Upper lobe of right lung (tissue), 1 donor: ENCODE data around the gene OR6B3. TPM values are rescaled to one million over a fixed set of nuclear protein-coding genes. Genes with fewer than 3 reads are reported as not detected.
"Not testable (repeated sequence)": the region's sequence is repeated elsewhere in the genome, so short reads cannot be mapped to it uniquely, and the experiment has no call there.

Source experiments
- ATAC-seq: fragments of 200-7000 bp; cut with Tn5 transposase; one replicate; pipeline ENCODE4 v1.9.1; 2020; ENCODE audit warnings: mild to moderate bottlenecking, moderate library complexity
- DNase-seq: peaks from one replicate; pipeline ENCODE4 v3.0.0-alpha.2; 2020
- H3K27ac ChIP-seq: fragments of 200-600 bp; one replicate; pipeline ENCODE4 v1.8.0; 2022
- H3K27me3 ChIP-seq: fragments of 200-600 bp; one replicate; pipeline ENCODE4 v1.8.0; 2022; ENCODE audit warnings: mild to moderate bottlenecking
- H3K36me3 ChIP-seq: fragments of 200-600 bp; one replicate; pipeline ENCODE4 v1.8.0; 2022
- H3K4me1 ChIP-seq: fragments of 200-600 bp; one replicate; pipeline ENCODE4 v1.8.0; 2022
- H3K4me3 ChIP-seq: fragments of 200-600 bp; one replicate; pipeline ENCODE4 v1.8.0; 2022; ENCODE audit warnings: mild to moderate bottlenecking
- H3K9me3 ChIP-seq: fragments of 200-600 bp; one replicate; pipeline ENCODE4 v1.8.0; 2022
- intact Hi-C: fragments of 100-400 bp; cut with DNase I; formaldehyde crosslinking; loops from one replicate; pipeline ENCODE4 v1.11.0; 2022
- total RNA-seq: library from RNA; stranded (reverse); fragmentation: NEBNext Ultra II Directional; extraction: Animal tissue kit (Norgen Biotek cat#: 25700); gene quantifications from one replicate; pipeline ENCODE4 v1.2.1, GENCODE V29; 2021
- TF ChIP-seq, protein P1 (sequence below): fragments of 200-600 bp; IDR thresholded peaks from one replicate; pipeline ENCODE4 v1.8.0; 2022; ENCODE audit warnings: antibody characterized with exemption
- donor health status: DM: no; HTN: yes; CAD: no; lungs with severe emphysema.

OR6B3 gene
- total RNA-seq, 1 donor from 2014 or later, result not detected

DNA sequence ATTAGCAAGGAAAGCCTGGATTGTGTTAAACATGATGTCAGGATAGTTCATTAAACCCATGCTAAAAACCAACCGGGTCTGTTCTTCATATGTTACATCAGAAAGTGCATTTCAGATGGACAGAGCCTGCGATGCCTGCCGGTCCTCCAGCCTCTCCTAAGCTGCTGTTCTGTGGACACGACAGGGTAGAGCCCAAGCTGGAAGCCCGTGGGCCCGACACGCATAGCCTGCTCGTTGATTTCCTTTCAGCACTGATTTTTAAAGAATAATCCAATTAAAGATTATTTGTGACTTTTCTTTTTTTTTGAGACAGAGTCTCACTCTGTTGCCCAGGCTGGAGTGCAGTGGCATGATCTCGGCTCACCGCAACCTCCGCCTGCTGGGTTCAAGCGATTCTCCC lies 797 bp downstream of the OR6B3 start:
- ATAC-seq (no peak), DNase-seq (no peak)
- Histone ChIP-seq H3K4me3 (no peak overlapping the region), H3K4me1 (no peaks in the 10 kb centered on the region), H3K9me3 (no peaks in the 10 kb centered on the region), H3K27me3 (peaks cover 36% of the 10 kb centered on the region), H3K27ac (no peak overlapping the region), H3K36me3 (no peaks in the 10 kb centered on the region)
- TF ChIP-seq, protein P1, sequence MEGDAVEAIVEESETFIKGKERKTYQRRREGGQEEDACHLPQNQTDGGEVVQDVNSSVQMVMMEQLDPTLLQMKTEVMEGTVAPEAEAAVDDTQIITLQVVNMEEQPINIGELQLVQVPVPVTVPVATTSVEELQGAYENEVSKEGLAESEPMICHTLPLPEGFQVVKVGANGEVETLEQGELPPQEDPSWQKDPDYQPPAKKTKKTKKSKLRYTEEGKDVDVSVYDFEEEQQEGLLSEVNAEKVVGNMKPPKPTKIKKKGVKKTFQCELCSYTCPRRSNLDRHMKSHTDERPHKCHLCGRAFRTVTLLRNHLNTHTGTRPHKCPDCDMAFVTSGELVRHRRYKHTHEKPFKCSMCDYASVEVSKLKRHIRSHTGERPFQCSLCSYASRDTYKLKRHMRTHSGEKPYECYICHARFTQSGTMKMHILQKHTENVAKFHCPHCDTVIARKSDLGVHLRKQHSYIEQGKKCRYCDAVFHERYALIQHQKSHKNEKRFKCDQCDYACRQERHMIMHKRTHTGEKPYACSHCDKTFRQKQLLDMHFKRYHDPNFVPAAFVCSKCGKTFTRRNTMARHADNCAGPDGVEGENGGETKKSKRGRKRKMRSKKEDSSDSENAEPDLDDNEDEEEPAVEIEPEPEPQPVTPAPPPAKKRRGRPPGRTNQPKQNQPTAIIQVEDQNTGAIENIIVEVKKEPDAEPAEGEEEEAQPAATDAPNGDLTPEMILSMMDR, result no peak
- intact Hi-C loops, result no loop called here

- no peak overlapping the region for H3K4me3 ChIP-seq
- no peak overlapping the region for H3K27ac ChIP-seq
- intact Hi-C loops, result no loop called here
- TF ChIP-seq, protein P1, result no peak
- no peak for ATAC-seq
- peaks cover 37% of the 10 kb centered on the region for H3K27me3 ChIP-seq
- H3K4me1 ChIP-seq, result no peaks in the 10 kb centered on the region
- no peaks in the 10 kb centered on the region for H3K9me3 ChIP-seq
- H3K36me3 ChIP-seq, result no peaks in the 10 kb centered on the region
- DNase-seq, result no peak
Observed at GRCh38 chr2:240051697-240052096, 1.6 kb downstream of the OR6B3 start.

DNA sequence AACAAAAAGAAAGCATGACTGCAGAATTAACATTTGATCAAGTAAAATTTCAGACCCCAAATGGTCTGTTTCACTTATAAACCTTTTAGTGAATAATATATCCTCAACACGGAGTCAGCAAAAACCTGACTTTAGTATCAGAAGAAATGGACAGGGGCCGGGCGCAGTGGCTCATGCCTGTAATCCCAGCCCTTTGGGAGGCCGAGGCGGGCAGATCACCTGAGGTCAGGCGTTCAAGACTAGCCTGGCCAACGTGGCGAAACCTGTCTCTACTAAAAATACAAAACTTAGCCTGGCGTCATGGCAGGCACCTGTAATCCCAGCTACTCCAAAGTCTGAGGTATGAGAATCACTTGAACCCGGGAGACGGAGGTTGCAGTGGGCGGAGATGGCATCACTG lies 3.0 kb downstream of the OR6B3 start:
- H3K27ac ChIP-seq, result no peak overlapping the region
- TF ChIP-seq, protein P1, result no peak
- H3K4me3 ChIP-seq, result no peak overlapping the region
- H3K4me1 ChIP-seq, result no peaks in the 10 kb centered on the region
- H3K36me3 ChIP-seq, result no peaks in the 10 kb centered on the region
- no peaks in the 10 kb centered on the region for H3K9me3 ChIP-seq
- DNase-seq (no peak), ATAC-seq (no peak)
- intact Hi-C loops, result no loop called here
- H3K27me3 ChIP-seq, result peaks cover 31% of the 10 kb centered on the region

GRCh38 chr2:240048237-240048636 lies 5.1 kb downstream of the OR6B3 start:
- H3K4me1 ChIP-seq, result no peaks in the 10 kb centered on the region
- no peak overlapping the region for H3K4me3 ChIP-seq
- H3K27ac ChIP-seq, result no peak overlapping the region
- intact Hi-C loops, result no loop called here
- H3K9me3 ChIP-seq, result no peaks in the 10 kb centered on the region
- TF ChIP-seq, protein P1, result no peak
- no peak for ATAC-seq
- no peaks in the 10 kb centered on the region for H3K36me3 ChIP-seq
- DNase-seq, result no peak
- peaks cover 17% of the 10 kb centered on the region for H3K27me3 ChIP-seq

DNA sequence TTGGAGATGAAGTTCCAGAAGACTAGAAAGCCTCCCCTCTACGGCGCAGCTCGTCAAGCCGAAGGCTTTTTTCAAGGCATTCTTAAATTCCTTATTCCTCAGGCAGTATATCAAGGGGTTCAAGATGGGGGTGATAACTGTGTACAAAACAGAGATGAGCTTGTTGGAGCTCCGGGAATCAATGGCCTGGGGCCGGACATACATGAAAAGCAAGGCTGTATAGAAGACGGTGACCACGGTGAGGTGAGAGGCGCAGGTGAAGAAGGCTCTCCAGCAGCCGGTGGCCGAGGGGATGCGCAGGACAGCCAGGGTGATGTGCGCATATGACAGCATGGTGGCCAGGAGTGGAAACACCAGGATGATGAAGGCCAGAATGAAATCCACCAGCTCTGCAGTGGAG lies 8.2 kb downstream of the OR6B3 start:
- peaks cover 24% of the 10 kb centered on the region for H3K27me3 ChIP-seq

GRCh38 chr2:240044096-240044495 lies 9.2 kb downstream of the OR6B3 start:
- H3K4me1 ChIP-seq, ATAC-seq, intact Hi-C loops, H3K36me3 ChIP-seq, H3K9me3 ChIP-seq, H3K27ac ChIP-seq, DNase-seq, H3K4me3 ChIP-seq: not testable (repeated sequence)
- peaks cover 24% of the 10 kb centered on the region for H3K27me3 ChIP-seq

More for the DNA sequence above, 8.2 kb downstream of the OR6B3 start:
- no peaks in the 10 kb centered on the region for H3K36me3 ChIP-seq
- ATAC-seq (no peak), DNase-seq (no peak)
- H3K9me3 ChIP-seq, result no peaks in the 10 kb centered on the region
- no peak overlapping the region for H3K4me3 ChIP-seq
- TF ChIP-seq, protein P1, result no peak
- intact Hi-C loops, result no loop called here
- no peak overlapping the region for H3K27ac ChIP-seq
- no peaks in the 10 kb centered on the region for H3K4me1 ChIP-seq
